Hepatocyte (in vitro differentiated cells): ENCODE data around the gene CDO1.

ENCODE experiments used
- CTCF ChIP-seq: fragments of 200-600 bp; sonication (generic); IDR thresholded peaks from 2 replicates; pipeline ENCODE4 v1.5.1; 2016; ENCODE audit warnings: antibody characterized with exemption, mild to moderate bottlenecking; ENCODE audit not compliant: poor library complexity
- EZH2 ChIP-seq: fragments of 200-600 bp; sonication (generic); IDR thresholded peaks from 2 replicates; pipeline ENCODE4 v1.6.1; 2016; ENCODE audit warnings: antibody characterized with exemption, mild to moderate bottlenecking, borderline replicate concordance

- TF ChIP-seq CTCF, result no peak
- TF ChIP-seq EZH2, result no peak
Measured at GRCh38 chr5:115829913-115830312, 13.5 kb upstream of the CDO1 start.
